WTC11 (cell line): ENCODE results near the gene KCNIP1. TPM values are rescaled to one million over a fixed set of nuclear protein-coding genes. Genes with fewer than 3 reads are reported as not detected.

Source experiments
- ATAC-seq: fragments of 200-7000 bp; cut with Tn5 transposase; 2 replicates; pipeline ENCODE4 v1.10.0; 2021; ENCODE audit warnings: mild to moderate bottlenecking, moderate library complexity
- CTCF ChIA-PET: fragments of 300-600 bp; sonication (Branson Sonifier 250); formaldehyde crosslinking; loops from one replicate; lab custom pipeline; 2021; ENCODE audit warnings: antibody characterized with exemption; lab: Charles Lee
- POLR2A ChIA-PET: fragments of 350-600 bp; sonication (Branson Sonifier 250); formaldehyde crosslinking; loops from one replicate; lab custom pipeline; 2021; ENCODE audit warnings: antibody characterized with exemption; lab: Charles Lee
- DNase-seq: peaks from one replicate; pipeline ENCODE4 v3.0.0; 2021; ENCODE audit warnings: low spot score
- H3K27ac Mint-ChIP-seq: 2 replicates; pipeline ENCODE4 v1.8.0; 2021; ENCODE audit warnings: mixed read lengths
- H3K27me3 Mint-ChIP-seq: 2 replicates; pipeline ENCODE4 v1.8.0; 2021; ENCODE audit warnings: low read depth, mild to moderate bottlenecking, moderate library complexity, mixed read lengths
- H3K36me3 Mint-ChIP-seq: 2 replicates; pipeline ENCODE4 v1.8.0; 2021; ENCODE audit warnings: mixed read lengths
- H3K4me1 Mint-ChIP-seq: 2 replicates; pipeline ENCODE4 v1.8.0; 2022; ENCODE audit warnings: mixed read lengths
- H3K4me3 Mint-ChIP-seq: 2 replicates; pipeline ENCODE4 v1.8.0; 2021; ENCODE audit warnings: mild to moderate bottlenecking, moderate library complexity, mixed read lengths
- H3K9me3 Mint-ChIP-seq: 2 replicates; pipeline ENCODE4 v1.8.0; 2021; ENCODE audit warnings: mixed read lengths
- EMX1 ChIP-seq: fragments of 250-450 bp; sonication (Bioruptor Pico); IDR thresholded peaks from 2 replicates; pipeline ENCODE4 v1.8.0; 2021; ENCODE audit warnings: mild to moderate bottlenecking
- GABPB1 ChIP-seq: sonication (generic); formaldehyde crosslinking; IDR thresholded peaks from 2 replicates; pipeline ENCODE4 v1.8.1; 2023; ENCODE audit warnings: mild to moderate bottlenecking, missing genetic modification reagents
- GRHL2 ChIP-seq: fragments of 250-450 bp; sonication (Bioruptor Pico); IDR thresholded peaks from 2 replicates; pipeline ENCODE4 v1.8.0; 2022; ENCODE audit warnings: mild to moderate bottlenecking, moderate library complexity; ENCODE audit not compliant: insufficient replicate concordance, severe bottlenecking
- NFE2L1 ChIP-seq: sonication (generic); formaldehyde crosslinking; IDR thresholded peaks from 2 replicates; pipeline ENCODE4 v1.8.1; 2023; ENCODE audit warnings: missing genetic modification reagents
- NR2C2 ChIP-seq: sonication (generic); formaldehyde crosslinking; IDR thresholded peaks from 2 replicates; pipeline ENCODE4 v1.8.0; 2022; ENCODE audit warnings: mild to moderate bottlenecking, missing genetic modification reagents
- TCF7 ChIP-seq: sonication (generic); formaldehyde crosslinking; IDR thresholded peaks from 2 replicates; pipeline ENCODE4 v1.8.0; 2022; ENCODE audit warnings: mild to moderate bottlenecking, low read depth, missing genetic modification reagents, moderate library complexity
- TEAD1 ChIP-seq: sonication (generic); formaldehyde crosslinking; IDR thresholded peaks from 2 replicates; pipeline ENCODE4 v1.8.0; 2022; ENCODE audit warnings: mild to moderate bottlenecking, missing genetic modification reagents
- ZBTB43 ChIP-seq: sonication (generic); formaldehyde crosslinking; IDR thresholded peaks from 2 replicates; pipeline ENCODE4 v1.8.1; 2023; ENCODE audit warnings: mild to moderate bottlenecking, missing genetic modification reagents
- ZMAT4 ChIP-seq: fragments of 250-450 bp; sonication (Bioruptor Pico); IDR thresholded peaks from 2 replicates; pipeline ENCODE4 v1.9.0; 2021; ENCODE audit warnings: mild to moderate bottlenecking
- ZNF263 ChIP-seq: sonication (generic); formaldehyde crosslinking; IDR thresholded peaks from 2 replicates; pipeline ENCODE4 v1.8.1; 2022; ENCODE audit warnings: low read depth, mild to moderate bottlenecking, moderate library complexity, missing genetic modification reagents
- ZNF425 ChIP-seq: fragments of 250-450 bp; sonication (Bioruptor Pico); conservative IDR thresholded peaks from 2 replicates; pipeline ENCODE4 v1.9.0; 2021; ENCODE audit warnings: mild to moderate bottlenecking
- total RNA-seq: library from RNA; stranded (reverse); gene quantifications from 3 replicates; pipeline ENCODE4 v1.2.3, GENCODE V29; 2021
- TF ChIP-seq, protein P1 (sequence below): sonication (generic); formaldehyde crosslinking; IDR thresholded peaks from 2 replicates; pipeline ENCODE4 v1.8.1; 2022; ENCODE audit warnings: low read depth, missing genetic modification reagents, borderline replicate concordance

Gene KCNIP1
- total RNA-seq, 1 experiment from 2014 or later = 0.59 TPM

DNA sequence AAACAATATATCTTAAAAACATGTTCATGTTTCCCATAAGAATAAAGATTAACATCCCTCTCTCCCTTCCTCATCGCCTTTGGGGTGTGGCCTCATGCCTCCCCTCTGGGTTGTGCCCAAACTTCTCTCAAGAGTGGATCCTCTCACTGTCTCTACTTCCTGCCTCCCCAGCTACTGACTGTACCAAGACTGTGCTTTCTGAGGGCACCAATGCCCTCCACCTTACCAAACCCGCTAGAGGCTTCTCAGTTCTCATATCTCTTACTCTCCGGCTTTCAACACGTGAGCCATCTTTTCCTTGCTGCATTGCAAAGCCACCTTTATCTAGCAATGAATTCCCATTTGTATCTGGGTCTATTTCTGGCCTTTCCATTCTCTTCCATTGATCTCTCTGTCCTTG is 34.4 kb upstream of the KCNIP1 start (continued):
- no peak for TF ChIP-seq NR2C2 (CRISPR knock-in tag)

GRCh38 chr5:170470275-170470674 is 33.5 kb upstream of the KCNIP1 start:
- DNase-seq = no peak
- TF ChIP-seq TCF7 = no peak
- TF ChIP-seq GRHL2 (CRISPR knock-in tag) = no peak
- no peak for TF ChIP-seq EMX1 (CRISPR knock-in tag)
- no peak for TF ChIP-seq ZMAT4 (CRISPR knock-in tag)
- TF ChIP-seq GABPB1 (CRISPR knock-in tag) = no peak
- ATAC-seq = no peak
- no peak overlapping the region for H3K4me3 Mint-ChIP-seq
- ChIA-PET POLR2A (no interaction called here), CTCF (interaction anchor here (1.7 to 1.8 kb wide), 2 partner anchors 39 to 155 kb away, joined by 4 to 5 read pairs; no protein-coding TSS in a partner anchor)
- 0 out of 2 replicates have a peak, but pooled peaks cover 3% of the 10 kb centered on the region for H3K36me3 Mint-ChIP-seq
- peaks cover 4% of the 10 kb centered on the region; the same call in 1 of the 2 replicates for H3K9me3 Mint-ChIP-seq
- no peaks in the 10 kb centered on the region; the same call in 1 of the 2 replicates for H3K27me3 Mint-ChIP-seq
- peaks cover 19% of the 10 kb centered on the region for H3K4me1 Mint-ChIP-seq
- H3K27ac Mint-ChIP-seq = no peak overlapping the region

- Mint-ChIP-seq H3K4me1 (peaks cover 20% of the 10 kb centered on the region), H3K27me3 (no peaks in the 10 kb centered on the region; the same call in 1 of the 2 replicates), H3K9me3 (peaks cover 4% of the 10 kb centered on the region; the same call in 1 of the 2 replicates), H3K4me3 (no peak overlapping the region), H3K27ac (no peak overlapping the region), H3K36me3 (0 out of 2 replicates have a peak, but pooled peaks cover 3% of the 10 kb centered on the region)
- ATAC-seq (peak; percentile 57), DNase-seq (no peak)
- TF ChIP-seq TEAD1 (CRISPR knock-in tag) = no peak
- no peak for TF ChIP-seq ZMAT4 (CRISPR knock-in tag)
- no peak for TF ChIP-seq ZNF425 (CRISPR knock-in tag)
- no peak for TF ChIP-seq ZBTB43
- POLR2A ChIA-PET = no interaction called here
- CTCF ChIA-PET = interaction anchor here (1.7 kb wide), 1 partner anchor 154 kb away, joined by 4 read pairs; no protein-coding TSS in a partner anchor
Observed at GRCh38 chr5:170470808-170471404, 32.9 kb upstream of the KCNIP1 start.

GRCh38 chr5:170471551-170472178 is 32.2 kb upstream of the KCNIP1 start:
- ATAC-seq (no peak), DNase-seq (no peak)
- no peak overlapping the region for H3K27ac Mint-ChIP-seq
- H3K27me3 Mint-ChIP-seq = no peaks in the 10 kb centered on the region; the same call in 1 of the 2 replicates
- 0 out of 2 replicates have a peak, but pooled peaks cover 3% of the 10 kb centered on the region for H3K36me3 Mint-ChIP-seq
- no peak overlapping the region for H3K4me3 Mint-ChIP-seq
- ChIA-PET POLR2A (interaction anchor here (0.5 kb wide), 1 partner anchor 377 kb away, joined by 3 read pairs; no protein-coding TSS in a partner anchor), CTCF (interaction anchor here (0.6 to 1.7 kb wide), 3 partner anchors 153 to 228 kb away, joined by 3 to 4 read pairs (median 3); no protein-coding TSS in a partner anchor)
- TF ChIP-seq, protein P1, sequence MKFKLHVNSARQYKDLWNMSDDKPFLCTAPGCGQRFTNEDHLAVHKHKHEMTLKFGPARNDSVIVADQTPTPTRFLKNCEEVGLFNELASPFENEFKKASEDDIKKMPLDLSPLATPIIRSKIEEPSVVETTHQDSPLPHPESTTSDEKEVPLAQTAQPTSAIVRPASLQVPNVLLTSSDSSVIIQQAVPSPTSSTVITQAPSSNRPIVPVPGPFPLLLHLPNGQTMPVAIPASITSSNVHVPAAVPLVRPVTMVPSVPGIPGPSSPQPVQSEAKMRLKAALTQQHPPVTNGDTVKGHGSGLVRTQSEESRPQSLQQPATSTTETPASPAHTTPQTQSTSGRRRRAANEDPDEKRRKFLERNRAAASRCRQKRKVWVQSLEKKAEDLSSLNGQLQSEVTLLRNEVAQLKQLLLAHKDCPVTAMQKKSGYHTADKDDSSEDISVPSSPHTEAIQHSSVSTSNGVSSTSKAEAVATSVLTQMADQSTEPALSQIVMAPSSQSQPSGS (CRISPR knock-in tag) = no peak
- TF ChIP-seq ZNF263 (no peak), NFE2L1 (CRISPR knock-in tag) (no peak)
- H3K9me3 Mint-ChIP-seq = peaks cover 4% of the 10 kb centered on the region; the same call in 1 of the 2 replicates
- peaks cover 20% of the 10 kb centered on the region for H3K4me1 Mint-ChIP-seq
